Measurements from ENCODE around the gene COX19. TPM values are rescaled to one million over a fixed set of nuclear protein-coding genes. Genes with fewer than 3 reads are reported as not detected.

Gene COX19
- total and polyA plus RNA-seq, 2 donors (not counting 3 experiments of a cell fraction or from before 2014, with no cell fraction given), result 6.8 to 10.6 TPM

DNA sequence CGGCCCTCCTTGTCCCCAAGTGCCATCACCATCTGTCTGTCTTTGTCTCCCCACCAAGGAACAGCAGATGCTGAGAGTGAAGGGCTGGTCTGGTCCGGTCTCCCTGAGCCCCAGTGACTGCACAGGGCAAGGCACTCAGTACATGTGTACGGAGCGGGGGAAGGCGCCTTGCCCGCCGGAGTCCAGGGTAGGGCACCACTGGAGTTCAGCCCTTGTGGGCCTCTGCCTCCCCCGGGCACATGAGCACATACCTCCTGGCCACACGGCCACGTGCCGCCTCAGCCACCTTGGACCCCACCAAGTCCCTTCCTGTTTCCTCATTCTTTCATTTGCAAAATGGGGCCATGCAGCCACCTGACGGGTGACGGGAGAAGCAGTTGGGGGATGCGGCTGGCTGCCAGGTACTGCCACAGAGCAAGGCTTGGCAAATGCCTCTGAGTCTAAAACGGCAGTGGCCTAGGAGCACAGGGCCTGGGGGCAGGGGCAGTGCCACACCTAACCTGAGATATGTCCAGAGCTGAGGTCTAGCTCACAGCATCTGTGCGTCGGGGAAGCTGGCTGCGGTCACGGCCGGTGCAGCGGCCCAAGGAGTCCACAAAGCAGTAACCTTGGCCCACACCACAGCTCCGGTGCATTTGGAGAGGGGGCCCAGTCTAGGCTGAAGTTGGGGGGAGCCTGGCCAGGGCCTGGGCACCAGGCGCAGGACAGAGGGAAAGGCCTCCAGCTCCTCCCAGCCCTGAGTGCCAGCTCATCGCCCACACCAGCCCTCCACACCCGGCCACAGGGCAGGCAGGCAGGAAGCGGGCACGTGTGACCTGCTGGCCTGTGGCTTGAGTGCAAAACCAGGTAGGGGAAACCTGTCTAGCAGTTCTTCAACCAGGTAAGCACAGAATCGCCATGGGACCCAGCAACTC lies 26.1 kb downstream of the COX19 start:
- no peaks in the 10 kb centered on the region for H4K20me1 ChIP-seq (replicated peaks; ENCODE audit: control insufficient read depth, extremely low read depth, insufficient read depth, low read length)
- DNase-seq (ENCODE audit: low read depth, low spot score) (no peak), FAIRE-seq (no peak)
- no peak overlapping the region for H3K4me2 ChIP-seq (ENCODE audit: insufficient read depth, low read length)
- CTCF ChIA-PET, result no interaction called here
- no peak overlapping the region for H3K4me3 ChIP-seq (replicated peaks in 1 of 3; ENCODE audit: insufficient read depth in 1 of 3, low read depth in 1 of 3, low read length in 3 of 3)
- H3K36me3 ChIP-seq (ENCODE audit: control insufficient read depth in 2 of 2, extremely low read depth in 1 of 2, insufficient read depth in 2 of 2, low read length in 2 of 2), result no peaks in the 10 kb centered on the region
- no peak overlapping the region for H3K27ac ChIP-seq (ENCODE audit: insufficient read depth, low read depth, low read length)
- H3K79me2 ChIP-seq (ENCODE audit: control insufficient read depth, insufficient read depth, low read length), result no peaks in the 10 kb centered on the region
- H3K9me3 ChIP-seq (replicated peaks; ENCODE audit: control insufficient read depth, insufficient read depth, low read length), result no peaks in the 10 kb centered on the region
- POLR2A ChIA-PET, result no interaction called here
- no peaks in the 10 kb centered on the region for H3K9me1 ChIP-seq (replicated peaks; ENCODE audit: control insufficient read depth, extremely low read depth, insufficient read depth, low read length)
- no peak overlapping the region for H3K9ac ChIP-seq (replicated peaks; ENCODE audit: extremely low read depth, insufficient read depth, low read length)
- no peak overlapping the region for H2AFZ ChIP-seq (ENCODE audit: low read depth, low read length)
- no peaks in the 10 kb centered on the region for H3K4me1 ChIP-seq (ENCODE audit: control insufficient read depth, extremely low read depth, insufficient read depth, low read length)
- dilution Hi-C loops (cut with MboI; ENCODE audit: extremely low pct_ligation_motif_present, low sequenced_read_pairs) (no loop called here), intact Hi-C loops (cut with micrococcal nuclease) (no loop called here)
- no peak for TF ChIP-seq EZH2 (IDR thresholded peaks at IDR 0.05; ENCODE audit: borderline replicate concordance, low read depth, low read length, severe bottlenecking)
- TF ChIP-seq, protein P1, sequence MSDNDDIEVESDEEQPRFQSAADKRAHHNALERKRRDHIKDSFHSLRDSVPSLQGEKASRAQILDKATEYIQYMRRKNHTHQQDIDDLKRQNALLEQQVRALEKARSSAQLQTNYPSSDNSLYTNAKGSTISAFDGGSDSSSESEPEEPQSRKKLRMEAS (IDR thresholded peaks at IDR 0.05; ENCODE audit: insufficient read depth, insufficient read length), result no peak
- TF ChIP-seq GATA2 (IDR thresholded peaks at IDR 0.05; ENCODE audit: insufficient read depth, insufficient read length, low read depth, low read length), result no peak
- TF ChIP-seq JUN (IDR thresholded peaks at IDR 0.05; ENCODE audit: borderline replicate concordance, insufficient read depth, insufficient read length, low read depth), result no peak
- no peak for TF ChIP-seq POLR2AphosphoS5 (IDR thresholded peaks at IDR 0.05; ENCODE audit: insufficient read depth, low read depth, low read length)
- TF ChIP-seq FOS (IDR thresholded peaks at IDR 0.05; ENCODE audit: borderline replicate concordance, insufficient read depth, low read length), result no peak
- TF ChIP-seq MYC (IDR thresholded peaks at IDR 0.05; ENCODE audit: low read depth, low read length), result no peak
- TF ChIP-seq, protein P2, sequence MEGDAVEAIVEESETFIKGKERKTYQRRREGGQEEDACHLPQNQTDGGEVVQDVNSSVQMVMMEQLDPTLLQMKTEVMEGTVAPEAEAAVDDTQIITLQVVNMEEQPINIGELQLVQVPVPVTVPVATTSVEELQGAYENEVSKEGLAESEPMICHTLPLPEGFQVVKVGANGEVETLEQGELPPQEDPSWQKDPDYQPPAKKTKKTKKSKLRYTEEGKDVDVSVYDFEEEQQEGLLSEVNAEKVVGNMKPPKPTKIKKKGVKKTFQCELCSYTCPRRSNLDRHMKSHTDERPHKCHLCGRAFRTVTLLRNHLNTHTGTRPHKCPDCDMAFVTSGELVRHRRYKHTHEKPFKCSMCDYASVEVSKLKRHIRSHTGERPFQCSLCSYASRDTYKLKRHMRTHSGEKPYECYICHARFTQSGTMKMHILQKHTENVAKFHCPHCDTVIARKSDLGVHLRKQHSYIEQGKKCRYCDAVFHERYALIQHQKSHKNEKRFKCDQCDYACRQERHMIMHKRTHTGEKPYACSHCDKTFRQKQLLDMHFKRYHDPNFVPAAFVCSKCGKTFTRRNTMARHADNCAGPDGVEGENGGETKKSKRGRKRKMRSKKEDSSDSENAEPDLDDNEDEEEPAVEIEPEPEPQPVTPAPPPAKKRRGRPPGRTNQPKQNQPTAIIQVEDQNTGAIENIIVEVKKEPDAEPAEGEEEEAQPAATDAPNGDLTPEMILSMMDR (IDR thresholded peaks at IDR 0.05; ENCODE audit: extremely low read depth in 1 of 2, insufficient read depth in 1 of 2, low read depth in 1 of 2, low read length in 2 of 2), result no peak
- TF ChIP-seq POLR2A (IDR thresholded peaks at IDR 0.05; ENCODE audit: low read depth, low read length), result no peak
- BruUV-seq (replicated peaks), result no TSS peak
- H3K27me3 ChIP-seq (ENCODE audit: control insufficient read depth in 2 of 2, insufficient read depth in 2 of 2, low read length in 2 of 2), result peaks cover 0 to 4% of the 10 kb centered on the region in 2 experiments
